GM18502 (cell line): Measurements from ENCODE around the gene PPP1R3F.

Experiments
- ATAC-seq: cut with Tn5 transposase; IDR thresholded peaks from one replicate; pipeline ENCODE4 v1.9.1; 2021; ENCODE audit warnings: mild to moderate bottlenecking; ENCODE audit not compliant: unreplicated experiment, poor library complexity

PPP1R3F gene

DNA sequence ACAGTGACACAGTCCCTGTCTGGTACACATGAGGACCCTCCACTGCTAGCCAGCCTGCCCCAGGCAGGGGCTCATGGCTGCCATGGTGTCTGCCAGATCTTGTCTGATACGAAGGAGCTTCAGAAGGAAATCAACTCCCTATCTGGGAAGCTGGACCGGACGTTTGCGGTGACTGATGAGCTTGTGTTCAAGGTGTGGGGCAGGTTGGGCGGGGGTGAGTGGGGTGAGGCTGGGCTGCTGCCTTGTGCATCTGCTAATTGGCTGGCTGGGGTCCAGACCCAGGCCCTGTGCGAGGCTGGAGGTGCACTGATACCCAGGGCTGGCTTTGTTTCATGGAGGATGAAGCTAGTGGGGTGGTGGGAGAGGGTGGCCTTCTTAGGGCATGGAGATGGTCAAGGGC, 20.5 kb upstream of the PPP1R3F start:
- ATAC-seq, result no peak

- ATAC-seq, result no peak
Measured at GRCh38 chrX:49249616-49250015, 20.0 kb upstream of the PPP1R3F start.

DNA sequence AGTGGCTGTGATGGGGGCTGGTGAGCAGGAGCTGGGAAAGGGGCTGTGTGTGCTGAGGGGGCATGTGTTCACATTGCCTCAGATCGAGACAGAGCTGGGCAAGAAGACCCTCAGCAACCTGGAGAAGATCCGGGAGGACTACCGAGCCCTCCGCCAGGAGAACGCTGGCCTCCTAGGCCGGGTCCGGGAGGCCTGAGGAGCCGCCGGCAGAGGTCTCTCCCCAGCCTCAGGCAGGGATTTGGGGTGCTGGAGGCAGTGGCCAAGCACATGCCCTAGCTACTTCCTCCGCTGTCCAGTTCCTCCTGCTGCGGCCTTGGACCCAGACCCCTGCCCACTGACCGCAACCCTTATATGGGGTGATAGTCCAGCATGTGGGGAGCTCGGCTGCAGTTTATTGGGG, 19.5 kb upstream of the PPP1R3F start:
- no peak for ATAC-seq

- no peak for ATAC-seq
Measured at GRCh38 chrX:49250578-49250977, 19.0 kb upstream of the PPP1R3F start.

DNA sequence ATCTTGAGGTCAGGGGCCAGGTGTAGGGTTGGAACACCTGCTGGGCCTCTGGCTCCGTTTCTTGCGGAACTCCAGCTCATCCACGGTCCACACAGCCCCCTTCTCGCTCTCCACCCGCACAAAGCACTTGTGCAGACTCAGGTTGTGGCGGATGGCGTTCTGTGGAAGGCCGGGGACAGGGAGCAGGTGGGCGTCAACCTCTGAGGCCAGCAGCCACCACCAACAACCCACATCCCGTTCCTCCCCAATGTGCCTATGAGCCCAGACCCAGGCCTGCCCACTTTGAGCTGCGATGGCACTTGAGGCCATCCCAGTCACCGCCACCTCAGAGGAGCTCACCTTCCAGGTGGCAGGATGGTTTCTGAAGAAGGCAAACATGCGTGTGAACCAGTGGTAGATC, 18.3 kb upstream of the PPP1R3F start:
- no peak for ATAC-seq

- no peak for ATAC-seq
Measured at GRCh38 chrX:49254639-49255038, 15.0 kb upstream of the PPP1R3F start.

DNA sequence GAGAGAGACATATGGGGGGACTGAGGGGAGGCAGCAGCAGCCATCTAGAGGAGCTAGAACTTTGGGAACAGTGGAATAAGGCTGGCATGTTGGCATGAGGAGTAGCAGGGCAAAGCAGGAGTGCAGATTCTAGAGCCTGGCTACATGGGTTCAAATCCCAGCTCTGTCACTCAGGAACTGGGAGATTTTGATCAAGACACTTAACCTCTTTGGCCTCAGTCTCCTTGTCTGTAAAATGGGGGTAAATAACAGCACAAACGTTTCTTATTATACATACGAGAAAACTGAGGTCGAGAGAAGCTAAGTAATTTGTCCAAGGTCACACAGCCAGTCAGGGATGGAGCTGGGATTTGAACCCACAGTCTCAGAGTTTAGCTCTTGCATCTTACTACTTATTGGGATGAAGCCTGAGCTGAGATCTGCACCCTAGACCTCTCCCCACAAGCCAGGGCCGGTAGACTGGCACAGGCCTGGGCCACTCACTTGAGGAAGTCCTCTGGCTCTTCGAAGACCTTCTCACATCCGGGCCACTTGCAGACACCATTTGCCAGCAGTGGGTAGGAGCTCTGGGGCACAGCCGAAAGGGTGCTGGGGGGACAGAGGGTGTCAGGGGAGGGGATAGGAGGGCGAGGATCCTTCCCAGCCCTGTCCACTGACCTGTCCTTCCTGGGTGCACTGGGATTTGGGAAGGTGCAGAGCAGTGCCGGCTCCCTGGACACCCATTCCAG, 13.2 kb upstream of the PPP1R3F start:
- no peak for ATAC-seq

GRCh38 chrX:49257074-49257790, 12.4 kb upstream of the PPP1R3F start:
- no peak for ATAC-seq

- no peak for ATAC-seq
Measured at GRCh38 chrX:49257846-49258748, 11.5 kb upstream of the PPP1R3F start.

DNA sequence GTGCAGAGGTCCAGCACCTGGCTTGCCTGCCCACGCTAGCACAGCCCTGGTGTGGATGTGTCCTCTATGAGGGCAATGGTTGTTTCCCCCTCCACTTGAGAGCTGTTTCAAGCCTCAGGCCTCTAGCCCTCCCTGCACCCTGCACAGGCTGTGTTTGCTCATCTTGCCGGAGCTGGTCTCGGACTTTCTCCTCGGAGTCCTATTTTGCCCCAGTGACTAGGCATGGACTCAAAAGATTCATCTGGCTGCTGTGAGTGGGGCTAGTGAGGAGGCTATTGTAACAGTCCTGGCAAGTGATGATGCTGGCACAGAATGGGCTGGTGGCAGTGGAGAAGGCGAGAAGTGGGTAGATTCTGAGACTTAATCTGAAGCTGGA, 10.9 kb upstream of the PPP1R3F start:
- no peak for ATAC-seq

GRCh38 chrX:49260221-49260985, 9.2 kb upstream of the PPP1R3F start:
- ATAC-seq, result no peak

GRCh38 chrX:49262603-49263002, 7.0 kb upstream of the PPP1R3F start:
- no peak for ATAC-seq

DNA sequence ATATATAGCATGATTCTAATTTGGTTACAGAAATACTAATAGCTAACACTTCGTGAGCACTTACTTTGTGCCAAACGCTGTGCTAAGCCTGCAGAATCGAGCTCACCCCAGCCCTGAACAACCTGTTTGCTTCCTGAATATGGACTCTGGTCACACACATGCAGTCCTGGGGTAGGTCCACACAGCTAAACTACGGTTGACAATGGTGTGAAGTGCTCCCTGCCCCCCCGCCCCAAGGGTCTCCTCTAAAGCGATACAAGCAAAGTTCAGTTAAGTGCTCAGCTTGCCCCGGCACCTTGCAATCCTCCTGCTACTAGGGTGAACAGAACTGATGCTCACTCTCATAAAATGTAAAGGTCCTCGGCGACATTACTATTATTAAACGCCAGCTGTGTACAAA, 6.0 kb upstream of the PPP1R3F start:
- ATAC-seq, result no peak

GRCh38 chrX:49264460-49264859, 5.1 kb upstream of the PPP1R3F start, which contains the start of gene FOXP3:
Gene FOXP3, minus strand, starts transcription at chrX:49264710. Its CDS starts 6,205 bp downstream, at chrX:49258505.
- ATAC-seq, result no peak

GRCh38 chrX:49266523-49267445, 2.8 kb upstream of the PPP1R3F start:
- ATAC-seq, result no peak

GRCh38 chrX:49268702-49269009, 937 bp upstream of the PPP1R3F start:
- ATAC-seq, result no peak

DNA sequence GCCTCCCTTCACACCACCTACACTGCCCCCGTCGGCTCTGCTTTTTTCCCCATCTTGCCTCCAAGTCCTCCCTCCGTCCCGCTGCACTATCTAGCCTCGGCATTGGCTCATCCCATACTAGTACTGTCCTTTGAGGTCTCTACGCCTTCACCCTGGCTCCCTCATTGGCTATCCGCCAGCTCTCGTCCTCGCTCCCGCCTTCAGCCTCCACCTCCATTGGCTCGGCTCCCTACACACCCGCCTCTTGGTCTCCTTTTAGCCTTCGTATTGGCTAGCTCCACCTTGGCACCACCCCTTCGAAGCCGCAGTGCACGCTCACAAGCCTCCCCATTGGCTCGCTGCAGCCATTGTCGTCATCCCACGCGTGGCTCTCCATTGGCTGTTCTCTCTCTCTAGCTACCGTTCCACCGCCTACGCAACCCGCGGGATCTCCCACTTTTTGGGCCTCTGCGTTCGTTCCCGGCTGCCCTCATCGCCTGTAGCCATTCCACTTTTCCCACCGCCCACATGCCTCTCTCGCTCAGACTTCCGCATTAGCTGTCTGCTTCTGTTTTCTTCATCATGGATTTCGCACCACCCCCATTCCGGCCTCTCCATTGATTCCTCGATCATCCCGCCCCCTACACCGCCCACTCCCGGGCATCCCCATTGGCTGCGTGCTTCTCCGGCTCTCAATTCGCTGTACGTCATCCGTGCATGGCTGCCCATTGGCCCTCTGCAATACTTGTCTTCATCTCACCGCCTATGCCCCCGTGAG, 405 bp upstream of the PPP1R3F start:
- ATAC-seq, result peak; percentile 87

DNA sequence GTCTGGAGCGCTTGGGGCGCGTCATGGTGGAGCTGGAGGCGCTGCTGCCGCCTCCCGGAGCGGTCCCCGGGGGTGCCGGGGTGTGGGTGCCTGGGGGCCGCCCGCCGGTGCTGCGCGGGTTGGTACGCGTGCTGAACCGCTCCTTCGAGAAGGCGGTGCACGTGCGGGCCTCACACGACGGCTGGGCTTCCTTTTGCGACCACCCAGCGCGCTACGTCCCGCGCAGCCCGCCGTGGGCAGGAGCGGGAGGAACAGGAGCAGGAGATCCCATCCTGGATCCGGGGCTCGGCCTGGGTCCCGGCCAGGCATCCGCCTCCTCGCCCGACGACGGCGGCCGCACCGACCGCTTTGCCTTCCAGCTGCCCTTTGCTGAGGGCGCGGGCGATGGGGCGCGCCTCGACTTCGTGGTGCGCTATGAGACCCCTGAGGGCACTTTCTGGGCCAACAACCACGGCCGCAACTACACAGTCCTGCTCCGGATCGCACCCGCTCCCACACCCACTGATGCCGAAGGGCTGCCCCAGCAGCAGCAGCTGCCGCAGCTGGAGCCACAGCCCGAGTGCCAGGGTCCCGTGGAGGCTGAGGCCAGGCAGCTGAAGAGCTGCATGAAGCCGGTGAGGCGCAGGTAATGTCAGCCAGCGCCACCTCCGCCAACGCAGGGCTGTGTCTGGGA, 792 bp downstream of the PPP1R3F start:
- ATAC-seq, result no peak
